Activated naive CD4-positive, alpha-beta T cell treated with anti-CD3 and anti-CD28 coated beads, Interleukin-2, amount 50 U/mL, for 72 hours (primary cell): ENCODE results near the gene RPS18. TPM values are rescaled to one million over a fixed set of nuclear protein-coding genes. Genes with fewer than 3 reads are reported as not detected.

ENCODE experiments used
- ATAC-seq, 2 donors: fragments of 150-1000 bp; cut with Tn5 transposase; 2 replicates each; pipeline ENCODE4 v1.10.0; 2021; ENCODE audit warnings: mild to moderate bottlenecking in 2 of 2, moderate library complexity in 2 of 2
- DNase-seq, 2 donors: peaks; one replicate each; pipeline ENCODE4 v3.0.0; 2021 to 2022; ENCODE audit warnings: low spot score in 2 of 2
- H3K27ac Mint-ChIP-seq, 2 donors: one replicate each; pipeline ENCODE4 v1.8.0; 2022; ENCODE audit warnings: mild to moderate bottlenecking in 2 of 2, mixed read lengths in 2 of 2
- H3K36me3 Mint-ChIP-seq, 2 donors: one replicate each; pipeline ENCODE4 v1.8.0; 2022; ENCODE audit warnings: mixed read lengths in 2 of 2
- H3K9me3 Mint-ChIP-seq, 2 donors: one replicate each; pipeline ENCODE4 v1.8.0; 2022; ENCODE audit warnings: mixed read lengths in 2 of 2
- total RNA-seq, 2 donors: library from RNA; stranded (reverse); gene quantifications; one replicate each; pipeline ENCODE4 v1.2.3, GENCODE V29; 2022

The RPS18 gene
- total RNA-seq, 2 donors from 2014 or later = 3,809 to 4,545 TPM

DNA sequence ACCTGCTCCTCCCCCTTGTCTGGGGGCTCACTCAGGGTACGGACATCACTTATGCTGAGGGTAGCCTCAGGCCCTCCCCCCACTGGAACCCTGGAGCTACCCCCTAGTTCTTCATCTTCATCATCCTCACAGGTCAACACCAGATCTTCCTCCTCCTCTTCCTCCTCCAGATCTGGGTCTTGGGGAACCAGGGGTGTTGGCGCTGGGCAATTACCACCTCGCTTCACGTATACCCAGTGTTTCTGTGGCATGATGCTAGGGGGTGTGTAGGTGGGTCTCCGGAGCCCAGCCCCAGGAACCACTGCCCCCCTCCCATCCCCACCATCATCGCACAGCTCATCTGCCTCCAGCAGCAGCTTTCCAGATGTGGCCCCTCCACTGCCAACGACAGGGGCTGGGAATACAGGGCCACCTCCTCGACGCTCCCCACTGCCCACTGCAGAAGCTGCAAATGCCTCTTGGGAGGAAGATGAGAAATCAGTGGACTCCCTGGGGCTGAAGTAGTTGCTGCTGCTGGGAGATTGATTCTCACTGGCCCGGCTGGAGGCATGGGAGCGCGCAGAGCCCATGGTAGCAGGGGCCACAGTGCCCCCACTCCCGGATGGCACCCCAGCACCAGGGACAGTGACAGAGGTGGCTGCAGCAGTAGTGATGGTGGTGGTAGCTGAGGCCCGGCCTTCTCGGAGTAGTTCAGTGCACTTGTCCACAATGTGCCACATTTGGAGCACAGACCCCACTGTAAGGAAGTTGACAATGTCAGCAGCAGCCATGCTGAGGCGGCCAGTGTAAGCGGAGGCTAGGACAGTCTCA lies 44.1 kb downstream of the RPS18 start:
- Mint-ChIP-seq H3K9me3 (no peaks in the 10 kb centered on the region), H3K27ac (peak overlapping the region; percentile 84 to 98), H3K36me3 (peaks cover 34 to 59% of the 10 kb centered on the region in 2 donors)
- DNase-seq (no peak), ATAC-seq (no peak)

DNA sequence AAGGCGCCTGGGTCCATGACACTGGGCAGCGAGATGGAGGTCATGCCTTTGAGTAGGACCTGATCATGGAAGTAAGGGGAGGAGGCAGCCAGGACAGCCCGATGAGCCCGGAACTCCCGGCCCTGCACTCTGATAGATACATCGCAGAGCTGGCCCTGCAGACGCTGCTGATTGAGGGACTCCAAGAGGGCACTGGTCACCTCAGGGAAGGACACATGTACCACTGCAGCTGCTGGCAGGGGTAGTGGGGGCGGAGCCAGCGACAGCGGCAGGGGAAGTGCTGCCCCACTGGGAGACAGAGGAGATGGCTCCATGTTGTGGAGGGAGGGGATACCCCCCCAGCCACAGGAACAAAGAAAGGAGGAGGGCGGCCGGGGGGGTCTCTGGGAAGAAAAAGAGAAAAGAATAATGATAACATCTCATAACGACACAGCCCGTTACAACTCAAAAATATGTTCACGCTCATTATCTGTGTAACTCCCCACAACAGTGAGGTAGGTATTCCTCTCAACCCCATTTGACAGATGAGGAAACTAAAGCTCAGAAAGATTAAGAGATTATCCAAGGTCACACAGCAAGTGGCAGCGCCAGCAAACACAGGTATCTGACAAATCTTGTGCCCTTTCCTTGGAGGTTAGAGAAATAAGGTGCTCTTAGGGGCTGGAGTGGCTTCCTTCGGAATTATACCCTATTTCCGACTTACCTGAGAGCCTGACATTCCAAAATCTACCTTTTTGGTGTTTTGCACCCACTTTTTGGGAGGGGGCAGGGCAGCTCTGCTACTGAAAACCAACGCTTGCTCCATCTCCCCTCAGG lies 44.9 kb downstream of the RPS18 start:
- Mint-ChIP-seq H3K36me3 (peaks cover 38 to 62% of the 10 kb centered on the region in 2 donors), H3K27ac (peak overlapping the region; percentile 84 to 98), H3K9me3 (no peaks in the 10 kb centered on the region)
- ATAC-seq = no peak
- DNase-seq = no peak

DNA sequence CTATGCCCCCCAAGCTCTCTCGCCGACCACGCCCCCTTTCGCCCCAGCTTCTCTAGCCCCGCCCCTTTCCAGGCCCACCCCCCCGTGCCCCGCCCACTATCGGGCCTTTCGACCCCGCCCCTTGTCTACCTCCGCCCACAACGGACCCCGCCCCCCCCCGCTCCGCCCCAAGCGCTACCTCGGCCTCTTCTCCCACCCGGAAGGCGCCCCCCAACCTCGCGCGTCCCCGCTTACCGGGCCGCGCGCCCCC lies 45.5 kb downstream of the RPS18 start:
- peaks cover 41 to 62% of the 10 kb centered on the region in 2 donors for H3K36me3 Mint-ChIP-seq
- DNase-seq (peak in 1 of 2 donors; percentile 64), ATAC-seq (no peak)
- H3K27ac Mint-ChIP-seq = peak overlapping the region; percentile 74 to 88
- H3K9me3 Mint-ChIP-seq = no peaks in the 10 kb centered on the region

DNA sequence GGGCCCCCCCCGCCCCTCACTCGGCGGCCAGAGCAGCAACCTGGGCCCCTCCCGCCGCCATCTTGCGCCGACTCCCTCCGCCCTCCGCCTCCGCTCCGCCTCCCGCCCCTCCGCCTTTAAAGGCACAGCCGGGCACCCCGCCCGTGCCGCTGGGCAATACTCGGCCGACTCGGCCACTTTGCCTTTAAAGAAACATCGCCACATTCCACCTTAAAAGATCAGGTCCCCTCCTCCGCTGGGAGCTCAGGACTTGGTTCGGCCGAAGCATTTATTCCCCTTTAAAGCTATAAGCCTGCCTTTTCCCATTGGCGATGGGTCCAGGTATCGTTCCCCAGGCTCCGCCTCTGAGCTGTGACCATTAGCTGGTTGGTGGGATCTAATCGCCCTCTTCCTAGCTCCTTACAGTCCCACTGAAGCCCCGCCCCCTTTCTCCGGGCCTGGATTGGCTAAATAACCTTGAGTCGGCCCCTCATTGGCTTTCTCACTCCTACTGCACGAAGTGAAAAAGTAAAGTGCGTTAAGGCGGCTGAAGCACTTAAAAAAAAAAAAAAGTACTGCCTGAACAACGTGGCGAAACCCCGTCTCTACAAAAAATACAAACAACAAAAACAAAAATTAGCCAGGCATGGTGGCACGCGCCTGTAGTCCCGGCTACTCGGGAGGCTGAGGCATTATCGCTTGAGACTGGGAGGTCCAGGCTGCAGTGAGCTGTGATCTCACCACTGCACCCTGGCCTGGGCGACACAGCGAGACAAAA lies 46.0 kb downstream of the RPS18 start, which contains the start of gene ZBTB22:
Gene ZBTB22, minus strand, starts transcription at position 76 of the 757 bp plus-strand sequence. CDS start 828 bp downstream, outside the sequence.
- Mint-ChIP-seq H3K36me3 (peaks cover 41 to 62% of the 10 kb centered on the region in 2 donors), H3K27ac (peak within 1 kb of the TSS; percentile 98 to 99), H3K9me3 (no peaks in the 10 kb centered on the region)
- peak; percentile 91 to 95 for DNase-seq
- peak; percentile 59 to 74 for ATAC-seq

DNA sequence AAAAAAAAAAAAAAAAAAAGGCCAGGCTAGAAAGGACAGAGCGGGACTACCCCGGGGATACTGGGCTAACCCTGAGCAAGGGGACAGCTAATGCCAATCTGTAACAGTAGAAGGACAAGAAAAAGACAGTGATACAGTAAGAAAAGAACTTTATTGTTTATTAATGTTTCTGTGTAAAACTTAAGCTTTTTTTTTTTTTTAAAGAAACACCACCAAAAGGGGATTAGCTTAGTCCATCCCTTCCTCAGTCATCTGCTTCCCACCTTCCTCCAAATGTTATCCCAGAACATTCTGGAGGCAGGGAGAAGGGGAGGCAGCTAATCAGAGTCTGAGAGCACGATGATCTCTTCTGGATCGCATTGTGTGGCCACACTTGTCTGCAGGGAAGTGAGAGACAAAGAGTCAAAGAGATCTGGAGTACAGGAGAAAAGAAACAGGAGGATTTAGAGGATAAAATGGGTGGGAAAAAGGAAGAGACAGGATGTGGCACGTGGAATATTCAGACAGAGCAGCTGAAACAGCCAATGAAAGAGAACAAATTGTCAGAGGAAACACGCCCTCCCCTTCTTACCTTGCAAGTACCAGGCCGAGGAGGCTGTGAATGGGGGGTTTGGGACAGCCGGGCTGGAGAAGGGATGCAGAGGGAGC lies 46.7 kb downstream of the RPS18 start:
- Mint-ChIP-seq H3K27ac (peak overlapping the region; percentile 88 to 99), H3K9me3 (no peaks in the 10 kb centered on the region), H3K36me3 (peaks cover 41 to 57% of the 10 kb centered on the region in 2 donors)
- no peak for ATAC-seq
- DNase-seq = no peak

DNA sequence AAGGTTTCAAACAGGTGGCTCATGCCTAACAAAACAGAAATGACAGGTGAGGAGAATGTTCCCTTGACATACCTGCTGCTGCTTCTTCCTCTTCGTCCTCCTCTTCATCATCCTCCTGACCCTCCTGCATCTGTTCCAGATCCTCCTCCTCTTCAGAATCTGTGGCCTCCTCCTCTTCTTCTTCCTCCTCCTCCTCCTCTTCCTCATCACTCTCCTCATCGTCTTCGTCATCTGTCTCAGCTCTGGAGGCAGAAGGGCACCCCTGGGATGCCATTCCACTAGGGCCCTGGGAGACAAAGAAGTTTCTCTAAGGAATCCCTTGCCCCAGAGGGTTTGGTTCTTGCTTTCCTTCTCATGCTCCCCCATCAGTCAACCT lies 48.1 kb downstream of the RPS18 start:
- Mint-ChIP-seq H3K27ac (peak overlapping the region in 1 of 2 donors; percentile 85), H3K36me3 (peaks cover 43 to 56% of the 10 kb centered on the region in 2 donors), H3K9me3 (no peaks in the 10 kb centered on the region)
- DNase-seq (no peak), ATAC-seq (no peak)

DNA sequence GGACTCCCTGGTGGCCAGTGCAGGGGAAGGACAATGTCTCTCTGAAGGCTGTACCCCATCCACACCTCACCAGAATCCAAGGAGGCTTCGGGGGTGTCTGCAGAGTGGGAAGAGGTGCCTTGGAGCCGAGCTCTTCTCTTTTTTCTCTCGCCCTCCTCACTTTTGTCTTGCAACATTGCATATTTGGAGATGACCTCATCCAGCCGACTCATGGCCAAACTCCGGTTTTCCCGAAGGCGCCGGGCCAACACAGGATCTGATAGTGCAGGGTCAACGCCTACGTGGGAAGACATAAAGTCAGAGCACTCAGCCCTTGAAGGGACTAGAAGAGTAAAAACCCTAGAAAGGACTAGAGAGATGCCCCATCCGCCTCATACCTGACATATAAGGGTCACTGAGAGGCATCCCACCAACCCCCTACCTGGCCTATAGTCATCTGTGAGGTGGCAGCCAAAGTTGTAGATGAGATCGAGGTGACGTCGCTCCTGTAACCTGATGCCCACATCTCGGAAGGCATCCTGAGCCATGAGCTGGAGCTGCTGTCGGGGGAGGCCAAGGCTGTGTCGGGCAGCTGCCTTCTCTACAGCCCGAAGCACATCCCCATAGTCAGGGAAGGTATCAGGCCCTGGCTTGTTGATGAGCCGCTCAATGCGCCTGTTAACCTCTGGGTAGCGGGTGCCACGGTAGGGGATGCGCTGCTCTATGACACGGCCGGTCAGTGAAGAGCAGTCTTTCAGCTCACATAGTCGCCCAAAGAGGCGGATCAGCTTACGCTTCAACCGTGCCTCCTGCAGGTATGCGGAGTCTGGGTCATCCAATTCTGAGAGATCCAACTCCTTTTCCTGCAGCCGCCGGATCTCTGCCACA lies 48.7 kb downstream of the RPS18 start:
- Mint-ChIP-seq H3K27ac (peak overlapping the region; percentile 85 to 96), H3K9me3 (no peaks in the 10 kb centered on the region), H3K36me3 (peaks cover 43 to 56% of the 10 kb centered on the region in 2 donors)
- DNase-seq (no peak), ATAC-seq (no peak)

DNA sequence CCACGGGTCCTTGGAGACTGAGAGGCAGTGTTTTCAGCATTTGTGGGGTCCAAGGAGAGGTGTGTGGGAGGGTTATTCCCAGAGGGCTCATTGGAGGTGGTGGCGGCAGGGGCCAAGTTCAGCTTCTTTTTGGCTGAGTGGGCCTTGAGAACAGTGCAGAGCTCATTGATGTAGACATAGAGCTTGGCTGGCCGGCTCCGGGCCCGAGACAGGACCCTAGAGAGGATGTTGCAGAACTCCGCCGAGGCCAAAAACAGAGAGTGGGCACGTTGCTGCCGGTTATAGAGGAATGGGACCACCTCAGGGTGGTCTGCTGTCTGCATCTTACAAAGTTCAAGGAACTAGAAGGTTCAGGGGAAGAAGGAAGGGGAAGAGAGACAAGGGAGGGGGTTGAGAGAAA lies 49.4 kb downstream of the RPS18 start:
- ATAC-seq (no peak), DNase-seq (no peak)
- no peaks in the 10 kb centered on the region for H3K9me3 Mint-ChIP-seq
- peak overlapping the region; percentile 48 to 96 for H3K27ac Mint-ChIP-seq
- peaks cover 43 to 55% of the 10 kb centered on the region in 2 donors for H3K36me3 Mint-ChIP-seq

DNA sequence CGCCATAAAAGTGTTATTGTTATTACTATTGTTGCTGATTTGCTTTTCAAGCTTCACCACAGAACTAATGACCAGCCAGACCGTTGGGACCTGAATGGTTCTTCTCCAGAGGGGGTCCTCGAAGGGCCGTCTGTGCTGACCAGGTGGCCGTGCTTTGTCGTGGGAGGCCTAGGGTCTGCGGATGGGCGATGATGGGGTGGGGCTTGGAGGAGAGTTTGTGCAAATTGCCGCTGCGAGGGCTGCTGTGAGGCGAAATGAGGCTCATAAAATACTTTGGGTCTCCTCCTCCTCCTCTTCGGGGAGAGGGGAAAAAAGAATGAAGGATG lies 51.7 kb downstream of the RPS18 start:
- ATAC-seq (no peak), DNase-seq (no peak)
- H3K27ac Mint-ChIP-seq = peak overlapping the region; percentile 96 to 98
- H3K9me3 Mint-ChIP-seq = no peaks in the 10 kb centered on the region
- H3K36me3 Mint-ChIP-seq = peaks cover 43% of the 10 kb centered on the region in 2 donors

DNA sequence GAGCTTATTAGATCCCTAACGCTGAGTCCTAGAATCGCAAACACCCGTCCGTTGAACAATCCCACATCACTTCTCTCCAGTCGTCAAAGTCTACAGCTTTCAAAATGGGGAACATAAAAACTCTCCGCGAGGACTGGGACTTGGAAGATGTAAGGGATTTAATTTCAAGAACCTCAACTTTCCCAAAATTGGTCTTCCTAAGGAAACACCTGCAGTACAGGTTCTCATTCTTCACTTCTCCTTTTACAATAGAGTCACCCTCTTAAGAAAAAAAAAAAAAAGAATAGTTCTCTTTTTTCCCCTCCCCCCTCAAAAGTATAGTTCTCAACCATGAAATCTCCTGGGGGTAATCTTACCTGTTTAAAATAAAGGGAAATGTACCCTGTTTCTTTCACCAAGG lies 52.2 kb downstream of the RPS18 start:
- peak overlapping the region in 1 of 2 donors; percentile 96 for H3K27ac Mint-ChIP-seq
- DNase-seq (no peak), ATAC-seq (no peak)
- no peaks in the 10 kb centered on the region for H3K9me3 Mint-ChIP-seq
- peaks cover 38 to 42% of the 10 kb centered on the region in 2 donors for H3K36me3 Mint-ChIP-seq

Other genes starting within 250 kb of the RPS18 start
- gene HLA-DPA1, start 198.4 kb upstream of the RPS18 start, total RNA-seq = 10 to 100 TPM; 24.4 to 45.8 TPM
- gene HLA-DPB1, start 196.1 kb upstream of the RPS18 start, total RNA-seq = 10 to 100 TPM; 10.6 to 39.0 TPM
- gene COL11A2, start 79.6 kb upstream of the RPS18 start, total RNA-seq = 1 to 10 TPM; 1.8 to 4.6 TPM
- 10 to 100 TPM; 46.6 to 89.0 TPM for gene RXRB, start 71.4 kb upstream of the RPS18 start, total RNA-seq
- 10 to 100 TPM; 45.8 to 78.2 TPM for gene SLC39A7, start 71.2 kb upstream of the RPS18 start, total RNA-seq
- gene HSD17B8, start 67.4 kb upstream of the RPS18 start, total RNA-seq = 10 to 100 TPM; 14.7 to 17.5 TPM
- gene RING1, start 63.6 kb upstream of the RPS18 start, total RNA-seq = 10 to 100 TPM; 30.3 to 46.5 TPM
- 10 to 100 TPM; 39.0 to 62.8 TPM for gene VPS52, start 199 bp upstream of the RPS18 start, total RNA-seq
- 1 to 10 TPM; 3.7 to 5.9 TPM for gene B3GALT4, start 5.0 kb downstream of the RPS18 start, total RNA-seq
- gene WDR46, start 17.2 kb downstream of the RPS18 start, total RNA-seq = 10 to 100 TPM; 73.7 to 81.5 TPM
- gene PFDN6, start 17.5 kb downstream of the RPS18 start, total RNA-seq = 100 to 1,000 TPM in 1 of 2 donors, 10 to 100 TPM in 1; 92.9 to 103 TPM
- 100 to 1,000 TPM in 1 of 2 donors, 10 to 100 TPM in 1; 24.5 to 136 TPM for gene RGL2, start 26.9 kb downstream of the RPS18 start, total RNA-seq
- 100 to 1,000 TPM; 143 to 216 TPM for gene TAPBP, start 42.0 kb downstream of the RPS18 start, total RNA-seq
- gene ZBTB22, start 45.7 kb downstream of the RPS18 start, total RNA-seq = 10 to 100 TPM; 12.2 to 18.2 TPM
- gene DAXX, start 50.9 kb downstream of the RPS18 start, total RNA-seq = 10 to 100 TPM; 68.4 to 72.8 TPM
- gene KIFC1, start 119.7 kb downstream of the RPS18 start, total RNA-seq = 100 to 1,000 TPM; 103 to 170 TPM
- 100 to 1,000 TPM in 1 of 2 donors, 10 to 100 TPM in 1; 27.5 to 156 TPM for gene PHF1, start 138.9 kb downstream of the RPS18 start, total RNA-seq
- 100 to 1,000 TPM; 186 to 334 TPM for gene CUTA, start 146.0 kb downstream of the RPS18 start, total RNA-seq
- 10 to 100 TPM; 70.5 to 71.7 TPM for gene SYNGAP1, start 148.0 kb downstream of the RPS18 start, total RNA-seq
- gene ZBTB9, start 182.5 kb downstream of the RPS18 start, total RNA-seq = 10 to 100 TPM in 1 of 2 donors, 1 to 10 TPM in 1; 9.4 to 12.5 TPM